Inflammatory macrophage (primary cell): ENCODE results near the gene EIF1B.

ENCODE experiments used
- DNase-seq, 2 donors: peaks; one replicate each; pipeline ENCODE4 v3.0.0-alpha.2; 2020 to 2022

The EIF1B gene

DNA sequence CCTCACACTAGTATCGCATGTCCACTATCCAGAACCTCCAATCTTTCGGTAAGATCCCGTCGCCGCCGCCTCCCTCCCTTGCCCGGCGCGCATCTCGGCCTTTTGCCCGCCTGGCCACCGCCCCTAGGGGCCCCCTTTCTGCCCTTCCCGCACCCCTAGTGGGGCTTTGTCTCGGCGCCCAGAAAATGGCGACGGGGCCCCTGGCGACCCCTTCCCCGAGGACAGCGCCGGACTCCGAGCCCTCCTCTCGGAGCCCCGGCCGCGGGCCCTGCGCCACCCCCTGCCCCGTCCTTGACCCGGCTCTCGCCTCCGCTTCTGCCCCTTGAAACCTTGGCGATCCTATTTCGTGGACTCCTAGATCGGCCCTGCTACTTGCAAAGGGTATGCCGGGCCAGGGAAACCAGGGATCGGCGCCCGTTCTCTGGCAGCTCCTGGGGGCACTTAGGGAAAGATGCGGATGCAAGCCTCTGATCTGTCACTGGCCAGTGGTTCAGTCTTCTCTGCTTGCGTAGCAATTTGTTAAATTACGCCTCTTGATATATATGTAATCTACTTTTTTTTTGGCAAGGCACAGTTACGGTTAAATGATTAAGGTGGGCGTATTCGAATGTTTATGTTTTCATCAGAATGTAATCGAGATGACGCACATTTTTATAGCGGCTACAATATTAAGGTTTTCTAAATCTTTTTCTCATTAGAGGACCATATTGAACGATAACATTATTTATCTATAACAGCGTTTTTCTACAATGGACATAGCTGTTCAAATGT lies 603 bp downstream of the EIF1B start:
- DNase-seq, result peak; percentile 13 to 43

- no peak for DNase-seq
These were observed 1.2 kb downstream of the EIF1B start for GRCh38 chr3:40310705-40311104.

GRCh38 chr3:40312661-40313226 lies 3.2 kb downstream of the EIF1B start:
- peak; percentile 49 to 60 for DNase-seq

DNA sequence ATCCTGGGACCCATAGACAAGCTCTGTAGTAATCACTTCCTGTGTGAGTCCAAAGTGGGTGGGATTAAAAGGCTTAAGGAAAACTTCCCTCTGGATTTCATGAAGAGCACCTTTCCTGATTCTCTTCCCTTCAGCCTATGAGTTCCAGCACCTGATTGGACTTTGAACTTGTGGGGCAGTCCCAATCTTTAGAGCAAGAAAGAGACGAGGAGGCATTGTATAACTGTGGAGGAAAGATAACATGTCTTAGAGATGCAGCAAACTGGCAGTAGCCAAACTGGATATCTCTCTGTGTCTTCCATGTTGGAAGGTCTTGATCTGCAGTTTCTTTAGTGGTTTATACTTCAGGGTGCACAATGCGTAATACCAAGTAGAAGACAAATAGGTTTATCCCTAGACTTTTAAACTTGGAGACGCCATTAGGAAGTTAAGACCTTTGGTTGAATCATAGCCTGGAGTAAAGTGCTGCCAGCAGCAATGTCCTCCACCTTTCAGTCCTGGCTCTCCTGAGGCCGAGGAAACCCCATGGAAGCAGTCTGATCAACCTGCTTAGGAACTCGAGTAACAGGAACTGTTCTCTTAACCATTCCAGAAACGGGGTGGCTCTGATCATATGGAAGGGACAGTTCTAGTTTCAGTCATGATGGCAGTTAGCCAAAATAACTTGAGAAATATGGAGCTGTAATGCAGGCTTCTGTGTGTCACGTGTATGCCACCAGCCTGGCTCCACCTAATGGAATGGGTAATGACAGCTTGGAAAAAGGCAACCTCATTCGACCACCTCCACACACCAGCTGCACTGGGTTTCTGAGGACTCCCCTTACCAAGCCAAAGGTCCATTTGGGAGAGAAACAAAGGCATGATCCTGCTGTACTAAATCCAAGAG lies 4.7 kb downstream of the EIF1B start:
- DNase-seq, result peak; percentile 83 to 95

DNA sequence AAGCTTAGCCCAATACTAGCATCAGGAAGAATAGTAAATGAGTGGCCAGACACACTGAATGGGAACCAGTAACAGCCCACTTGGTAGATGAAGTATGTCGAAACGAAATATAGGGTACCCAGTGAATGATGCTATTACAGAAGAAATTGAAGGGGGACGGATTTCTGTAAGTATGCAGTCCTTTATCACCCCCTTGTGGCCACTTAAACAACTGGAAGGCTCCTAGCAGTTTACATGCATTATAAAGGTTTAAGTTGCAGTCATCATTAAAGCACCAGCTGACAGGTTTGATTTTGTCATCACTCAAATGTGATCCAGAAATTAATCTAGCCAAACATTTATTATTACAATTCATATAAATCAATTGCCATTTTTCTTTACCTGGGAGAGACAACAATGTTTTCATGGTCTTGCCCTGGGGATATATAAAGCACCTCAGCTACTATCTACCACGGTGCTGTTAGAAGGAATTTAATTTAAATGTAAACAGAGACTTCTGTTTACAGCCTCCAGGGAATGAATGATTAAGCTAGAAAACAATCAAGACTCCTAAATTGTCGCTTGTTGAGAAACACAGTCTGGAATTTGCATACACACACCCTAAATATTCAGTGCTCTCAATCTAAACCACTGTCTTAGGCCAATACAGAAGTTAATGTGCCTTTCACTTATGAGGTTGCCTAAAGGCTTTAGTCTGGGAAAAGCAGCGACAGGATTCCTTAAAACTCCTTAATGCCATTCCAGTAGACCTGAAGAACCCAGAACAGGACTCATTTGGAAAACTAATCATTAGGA lies 7.8 kb downstream of the EIF1B start:
- peak; percentile 73 to 78 for DNase-seq

DNA sequence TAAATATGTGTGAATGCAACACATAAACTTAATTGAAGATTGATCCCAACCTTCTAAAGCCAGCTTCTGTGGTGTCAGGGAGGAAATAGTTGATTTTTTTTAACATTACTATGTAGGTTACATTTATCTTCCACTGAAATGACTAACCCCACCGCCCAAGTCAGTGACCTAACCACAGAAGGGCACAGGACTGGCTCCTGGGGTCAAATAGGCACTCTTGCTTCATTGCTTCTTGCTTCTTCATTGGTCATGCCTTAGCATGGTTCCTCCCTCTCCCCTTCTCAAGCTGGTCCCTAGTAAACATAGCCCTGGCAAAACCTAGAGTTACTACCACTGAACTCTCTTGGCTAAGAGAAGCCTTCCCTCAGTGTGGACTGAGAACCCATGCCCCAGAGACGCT lies 12.3 kb downstream of the EIF1B start:
- no peak for DNase-seq

GRCh38 chr3:40323946-40324345 lies 14.4 kb downstream of the EIF1B start:
- DNase-seq, result no peak

- DNase-seq, result no peak
These were observed 15.1 kb downstream of the EIF1B start for GRCh38 chr3:40324621-40325020.

DNA sequence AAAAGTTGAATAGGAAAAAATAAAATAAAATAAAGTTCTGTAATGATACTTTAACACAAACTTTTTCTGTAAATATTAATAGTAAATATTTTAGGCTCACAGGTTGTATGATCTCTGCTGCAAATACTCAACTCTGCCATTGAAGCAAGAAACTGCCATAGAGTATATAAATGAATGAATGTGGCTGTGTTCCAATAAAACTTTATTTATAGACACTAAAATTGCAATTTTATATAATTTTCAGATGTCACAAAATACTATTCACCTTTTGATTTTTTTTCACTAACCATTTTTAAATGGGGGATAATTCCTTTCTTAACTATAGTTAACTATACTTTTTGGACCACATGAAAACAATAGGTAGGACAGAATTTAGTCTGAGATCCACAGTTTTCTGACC lies 16.0 kb downstream of the EIF1B start:
- no peak for DNase-seq

- DNase-seq, result no peak
These were observed 18.9 kb downstream of the EIF1B start for GRCh38 chr3:40328374-40328773.

- DNase-seq, result no peak
These were observed 19.6 kb downstream of the EIF1B start for GRCh38 chr3:40329071-40329470.

- DNase-seq, result no peak
These were observed 23.2 kb downstream of the EIF1B start for GRCh38 chr3:40332684-40333083.

- DNase-seq, result no peak
These were observed 23.9 kb downstream of the EIF1B start for GRCh38 chr3:40333416-40333815.

DNA sequence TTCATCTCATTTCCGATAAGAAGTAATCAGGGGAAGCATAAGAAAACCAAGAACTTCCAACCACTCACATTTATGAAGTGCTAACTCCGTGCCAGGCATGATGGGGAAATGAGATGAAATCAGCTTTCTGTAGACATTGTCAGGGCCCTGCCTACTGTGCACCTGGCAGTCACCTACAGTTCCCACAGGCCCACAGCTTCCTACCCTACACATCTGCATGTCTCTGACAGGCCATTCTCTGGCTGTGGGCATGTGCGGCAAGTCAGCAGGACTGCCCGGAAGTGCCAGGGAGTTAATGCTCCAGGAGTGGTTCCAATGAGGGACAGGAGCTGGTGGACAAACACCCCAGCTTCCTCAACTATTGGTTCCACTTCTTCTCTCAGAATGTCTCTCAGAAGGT lies 24.3 kb downstream of the EIF1B start:
- DNase-seq, result no peak

DNA sequence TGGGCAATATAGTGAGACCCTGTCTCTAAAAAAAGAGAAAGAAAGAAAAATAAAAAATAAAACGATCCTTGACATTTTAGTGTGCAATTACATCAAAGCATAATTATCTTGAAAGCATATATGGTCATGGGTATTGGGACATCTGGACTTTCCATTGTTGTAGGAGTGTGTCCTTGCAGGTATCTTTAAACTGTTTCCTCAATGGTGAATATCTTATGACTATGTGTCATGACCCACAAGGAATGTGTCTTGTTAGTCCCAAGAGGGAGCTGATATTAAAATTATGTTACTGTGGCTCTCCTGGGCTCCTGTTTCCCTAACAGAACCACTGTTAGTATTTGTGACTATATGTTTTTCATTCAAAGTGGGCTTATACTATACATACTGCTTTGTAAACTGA lies 26.6 kb downstream of the EIF1B start:
- no peak for DNase-seq

DNA sequence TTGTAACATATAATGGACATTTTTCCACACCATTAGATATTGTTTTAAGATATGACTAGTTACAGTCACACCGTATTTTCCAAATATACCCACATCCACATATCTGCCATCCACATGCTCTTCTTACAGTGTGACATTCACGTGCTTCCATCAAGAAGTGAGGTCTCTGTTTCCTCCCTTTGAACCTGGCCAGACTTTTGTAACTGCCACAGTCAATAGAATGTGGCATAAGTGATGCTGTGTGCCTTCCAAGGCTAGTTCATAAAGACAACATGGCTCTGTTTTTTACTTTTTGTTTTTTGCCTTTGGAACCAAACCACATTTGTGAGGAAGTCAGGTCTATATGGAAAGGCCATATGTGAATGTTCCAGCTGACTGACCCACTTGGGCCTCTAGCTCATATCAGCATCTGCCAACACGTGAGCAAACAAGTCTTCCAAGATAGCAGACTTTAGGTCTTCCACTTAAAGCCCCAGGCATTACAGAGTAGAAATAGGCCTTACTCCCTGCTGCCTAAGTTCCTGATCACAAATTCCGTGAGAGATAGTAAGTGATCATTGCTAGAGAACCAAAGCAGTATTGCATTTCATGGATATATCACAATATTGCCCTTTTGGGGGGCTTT lies 27.1 kb downstream of the EIF1B start:
- no peak for DNase-seq

GRCh38 chr3:40337136-40338108 lies 27.9 kb downstream of the EIF1B start:
- no peak for DNase-seq

GRCh38 chr3:40339871-40340270 lies 30.4 kb downstream of the EIF1B start:
- DNase-seq, result no peak

DNA sequence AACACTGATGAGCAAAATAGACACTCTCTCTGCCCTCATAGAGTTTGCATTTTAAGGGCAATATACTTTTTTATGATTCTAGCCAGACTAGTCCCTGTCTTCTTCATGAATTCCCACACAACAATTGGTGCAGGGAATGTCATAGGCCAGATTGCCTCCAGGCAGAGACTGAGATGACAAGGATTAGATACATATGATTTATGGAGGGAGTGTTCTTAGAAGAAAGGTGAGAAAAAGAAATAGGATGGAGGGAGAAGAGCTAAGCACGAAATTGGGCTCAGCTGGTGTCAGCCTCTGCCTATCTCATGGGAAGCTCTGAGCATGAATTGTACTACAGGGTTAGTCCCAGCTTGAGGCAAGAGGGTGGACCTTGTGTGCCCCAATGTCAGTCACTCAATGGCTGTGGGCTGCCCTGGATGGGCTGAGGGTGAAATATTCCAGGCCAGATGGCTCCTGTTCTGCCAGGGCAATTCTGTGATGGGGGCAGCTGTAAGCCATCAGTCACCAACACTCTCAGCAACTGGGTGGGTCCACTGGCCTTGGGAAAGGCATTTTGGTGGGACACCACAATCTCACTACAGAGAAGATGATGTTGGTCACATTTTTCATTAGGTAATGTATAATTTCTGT lies 31.1 kb downstream of the EIF1B start:
- DNase-seq, result no peak

DNA sequence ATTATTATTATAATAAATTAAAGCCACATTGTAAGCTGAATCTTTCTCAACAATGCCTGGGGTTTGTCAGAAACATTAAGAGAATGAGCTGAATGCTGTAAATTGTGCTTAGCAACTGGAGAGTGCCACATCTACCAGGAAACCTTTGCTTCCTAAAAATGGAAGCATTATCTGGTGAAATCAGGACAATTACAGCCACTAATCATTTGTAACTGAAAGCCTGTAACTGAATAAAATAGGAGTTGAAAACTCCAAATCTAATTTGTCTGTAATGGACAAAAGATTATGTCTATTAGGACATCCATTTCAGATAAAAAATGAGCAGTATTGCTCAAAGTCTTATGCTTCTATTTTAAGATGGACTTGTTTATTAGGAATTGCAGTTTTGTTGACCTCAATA lies 32.2 kb downstream of the EIF1B start:
- no peak for DNase-seq

DNA sequence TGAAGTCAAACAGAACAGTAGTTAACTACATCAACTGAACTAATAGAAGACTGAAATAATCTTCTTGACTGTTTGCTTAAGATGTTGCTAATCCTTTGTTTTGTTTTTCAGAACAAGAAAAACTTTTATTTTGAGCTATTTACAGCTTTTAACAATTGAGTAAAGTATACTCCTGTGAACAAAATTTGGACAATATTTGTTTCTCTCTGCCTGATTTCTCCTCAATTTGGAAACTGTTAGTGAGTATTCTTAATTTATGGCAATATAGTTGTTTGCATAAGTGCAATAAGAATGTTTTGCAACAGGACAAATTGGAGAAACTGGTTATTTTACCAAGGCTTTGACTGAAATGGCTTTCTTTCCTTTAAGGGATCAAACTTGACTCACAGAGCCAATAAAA lies 41.0 kb downstream of the EIF1B start:
- DNase-seq, result no peak
